HEK293 (cell line): ENCODE measurements around the gene BMPR2.

Experiments
- CTCF ChIA-PET: fragments of 350-600 bp; formaldehyde crosslinking; extraction: SDS; loops from one replicate; lab custom pipeline; 2021; ENCODE audit warnings: antibody characterized with exemption; lab: Yijun Ruan, JAX
- POLR2A ChIA-PET: fragments of 300-600 bp; formaldehyde crosslinking; extraction: SDS; loops from one replicate; lab custom pipeline; 2020; ENCODE audit warnings: antibody characterized with exemption, inconsistent platforms; lab: Yijun Ruan, JAX
- H3K27ac ChIP-seq: fragments of 200-500 bp; sonication (Bioruptor generic); 2 replicates; pipeline ENCODE4 v1.5.1; 2014; ENCODE audit warnings: low read depth, low read length, control low read depth, inconsistent platforms; ENCODE audit errors: extremely low read depth
- H3K36me3 ChIP-seq, 2 experiments: fragments of 200-500 bp in 1 of 2; sonication (Bioruptor generic) in 1 of 2; 1 replicate in 1 of 2; 2 replicates in 1 of 2; pipeline ENCODE4 v1.5.1; 2014 to 2017; ENCODE audit warnings: inconsistent platforms in 2 of 2, low read length in 2 of 2; ENCODE audit not compliant: control insufficient read depth in 2 of 2, insufficient read depth in 1 of 2
- H3K4me1 ChIP-seq: fragments of 200-500 bp; sonication (Bioruptor generic); 2 replicates; pipeline ENCODE4 v1.5.1; 2014; ENCODE audit warnings: mild to moderate bottlenecking, low read length, inconsistent platforms; ENCODE audit not compliant: control insufficient read depth, insufficient read depth
- H3K4me3 ChIP-seq: 2 replicates; pipeline ENCODE4 v1.5.1; 2011; ENCODE audit warnings: low read depth, mild to moderate bottlenecking, control low read depth, low read length, moderate library complexity
- H3K9me3 ChIP-seq: fragments of 200-500 bp; sonication (Bioruptor generic); 2 replicates; pipeline ENCODE4 v1.5.1; 2014; ENCODE audit warnings: low read depth, low read length, inconsistent platforms; ENCODE audit not compliant: control insufficient read depth, insufficient read depth
- GLI4 ChIP-seq: fragments of 450-650 bp; formaldehyde crosslinking; IDR thresholded peaks from 2 replicates; pipeline ENCODE4 v1.5.1; 2016; ENCODE audit warnings: missing biosample characterization, missing genetic modification characterization
- KLF8 ChIP-seq: fragments of 450-650 bp; formaldehyde crosslinking; IDR thresholded peaks from 2 replicates; pipeline ENCODE4 v1.5.1; 2016; ENCODE audit warnings: missing biosample characterization, missing genetic modification characterization
- SETDB1 ChIP-seq: IDR thresholded peaks from one replicate; pipeline ENCODE4 v1.6.1; 2017; ENCODE audit warnings: mild to moderate bottlenecking, low read length, moderate library complexity, mixed read lengths; ENCODE audit not compliant: insufficient read length
- TCF7L2 ChIP-seq: IDR thresholded peaks from 2 replicates; pipeline ENCODE4 v1.6.1; 2011; ENCODE audit warnings: low read depth, mild to moderate bottlenecking, inconsistent platforms, low read length, moderate library complexity, borderline replicate concordance
- ZBTB48 ChIP-seq: fragments of 450-650 bp; formaldehyde crosslinking; IDR thresholded peaks from 2 replicates; pipeline ENCODE4 v1.5.1; 2016; ENCODE audit warnings: missing biosample characterization, missing genetic modification characterization
- ZNF214 ChIP-seq: fragments of 450-650 bp; formaldehyde crosslinking; IDR thresholded peaks from 2 replicates; pipeline ENCODE4 v1.5.1; 2017; ENCODE audit warnings: missing biosample characterization, mild to moderate bottlenecking, missing genetic modification characterization, borderline replicate concordance
- ZNF274 ChIP-seq, 2 experiments: fragments of 200-500 bp in 1 of 2; fragments of 450-650 bp in 1 of 2; sonication (Bioruptor generic) in 1 of 2; formaldehyde crosslinking in 1 of 2; IDR thresholded peaks; 2 replicates each; pipeline versions ENCODE4 v1.5.1 to v1.6.1; 2014 to 2016; ENCODE audit warnings: borderline replicate concordance in 1 of 2, inconsistent platforms in 1 of 2, low read length in 1 of 2, missing biosample characterization in 1 of 2, missing genetic modification characterization in 1 of 2
- ZNF394 ChIP-seq: fragments of 450-650 bp; formaldehyde crosslinking; IDR thresholded peaks from 2 replicates; pipeline ENCODE4 v1.5.1; 2016; ENCODE audit warnings: missing biosample characterization, missing genetic modification characterization, mild to moderate bottlenecking, moderate library complexity, borderline replicate concordance
- ZNF416 ChIP-seq: fragments of 450-650 bp; formaldehyde crosslinking; IDR thresholded peaks from 2 replicates; pipeline ENCODE4 v1.5.1; 2016; ENCODE audit warnings: missing biosample characterization, missing genetic modification characterization
- ZNF707 ChIP-seq: fragments of 450-650 bp; formaldehyde crosslinking; IDR thresholded peaks from 2 replicates; pipeline ENCODE4 v1.5.1; 2016; ENCODE audit warnings: missing biosample characterization, missing genetic modification characterization
- ZNF785 ChIP-seq: fragments of 450-650 bp; formaldehyde crosslinking; IDR thresholded peaks from 2 replicates; pipeline ENCODE4 v1.5.1; 2016; ENCODE audit warnings: missing biosample characterization, missing genetic modification characterization
- ZSCAN16 ChIP-seq: fragments of 450-650 bp; formaldehyde crosslinking; IDR thresholded peaks from 2 replicates; pipeline ENCODE4 v1.5.1; 2016; ENCODE audit warnings: missing biosample characterization, missing genetic modification characterization
- ZSCAN23 ChIP-seq: fragments of 450-650 bp; formaldehyde crosslinking; IDR thresholded peaks from 2 replicates; pipeline ENCODE4 v1.5.1; 2016; ENCODE audit warnings: missing biosample characterization, missing genetic modification characterization
- TF ChIP-seq, protein P1 (sequence below): fragments of 450-650 bp; formaldehyde crosslinking; IDR thresholded peaks from 2 replicates; pipeline ENCODE4 v1.5.1; 2016; ENCODE audit warnings: missing biosample characterization, missing genetic modification characterization
- TF ChIP-seq, protein P2 (sequence below): fragments of 450-650 bp; IDR thresholded peaks from 2 replicates; pipeline ENCODE4 v1.5.1; 2018; ENCODE audit warnings: missing biosample characterization, mild to moderate bottlenecking, missing genetic modification characterization
- TF ChIP-seq, protein P3 (sequence below): fragments of 450-650 bp; formaldehyde crosslinking; IDR thresholded peaks from 2 replicates; pipeline ENCODE4 v1.5.1; 2017; ENCODE audit warnings: missing biosample characterization, missing genetic modification characterization
- TF ChIP-seq, protein P4 (sequence below): fragments of 450-650 bp; formaldehyde crosslinking; IDR thresholded peaks from 2 replicates; pipeline ENCODE4 v1.5.1; 2016; ENCODE audit warnings: missing biosample characterization, missing genetic modification characterization, borderline replicate concordance
- TF ChIP-seq, protein P5 (sequence below): fragments of 450-650 bp; formaldehyde crosslinking; IDR thresholded peaks from 2 replicates; pipeline ENCODE4 v1.5.1; 2016; ENCODE audit warnings: missing biosample characterization, missing genetic modification characterization

Gene BMPR2

DNA sequence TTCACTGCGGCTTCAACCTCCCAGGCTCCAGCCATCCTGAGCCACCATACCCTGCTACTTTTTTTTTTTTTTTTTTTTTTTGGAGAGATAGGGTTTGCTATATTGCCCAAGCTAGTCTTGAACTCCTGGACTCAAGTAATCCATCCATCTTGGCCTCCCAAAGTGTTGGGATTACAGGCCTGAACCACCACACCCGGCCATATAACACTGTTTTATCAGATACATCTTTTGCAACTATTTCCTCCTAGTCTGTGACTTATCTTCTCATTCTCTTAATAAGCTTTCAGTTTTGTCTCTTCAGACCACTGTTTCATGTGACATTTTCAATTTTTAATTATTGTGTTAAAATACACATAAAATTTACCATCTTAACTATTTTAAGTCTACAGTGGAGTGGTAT, 223.0 kb downstream of the BMPR2 start (continued):
- TF ChIP-seq, protein P1, sequence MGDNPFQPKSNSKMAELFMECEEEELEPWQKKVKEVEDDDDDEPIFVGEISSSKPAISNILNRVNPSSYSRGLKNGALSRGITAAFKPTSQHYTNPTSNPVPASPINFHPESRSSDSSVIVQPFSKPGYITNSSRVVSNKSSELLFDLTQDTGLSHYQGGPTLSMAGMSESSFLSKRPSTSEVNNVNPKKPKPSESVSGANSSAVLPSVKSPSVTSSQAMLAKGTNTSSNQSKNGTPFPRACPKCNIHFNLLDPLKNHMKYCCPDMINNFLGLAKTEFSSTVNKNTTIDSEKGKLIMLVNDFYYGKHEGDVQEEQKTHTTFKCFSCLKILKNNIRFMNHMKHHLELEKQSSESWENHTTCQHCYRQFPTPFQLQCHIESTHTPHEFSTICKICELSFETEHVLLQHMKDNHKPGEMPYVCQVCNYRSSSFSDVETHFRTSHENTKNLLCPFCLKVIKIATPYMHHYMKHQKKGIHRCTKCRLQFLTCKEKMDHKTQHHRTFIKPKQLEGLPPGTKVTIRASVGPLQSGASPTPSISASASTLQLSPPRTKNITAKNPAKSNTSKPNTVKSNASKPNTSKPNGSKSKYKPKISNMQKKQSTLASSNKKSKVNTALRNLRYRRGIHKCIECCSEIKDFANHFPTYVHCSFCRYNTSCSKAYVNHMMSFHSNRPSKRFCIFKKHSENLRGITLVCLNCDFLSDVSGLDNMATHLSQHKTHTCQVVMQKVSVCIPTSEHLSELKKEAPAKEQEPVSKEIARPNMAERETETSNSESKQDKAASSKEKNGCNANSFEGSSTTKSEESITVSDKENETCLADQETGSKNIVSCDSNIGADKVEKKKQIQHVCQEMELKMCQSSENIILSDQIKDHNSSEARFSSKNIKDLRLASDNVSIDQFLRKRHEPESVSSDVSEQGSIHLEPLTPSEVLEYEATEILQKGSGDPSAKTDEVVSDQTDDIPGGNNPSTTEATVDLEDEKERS: no peak
- TF ChIP-seq, all 188 proteins: peak for 0

DNA sequence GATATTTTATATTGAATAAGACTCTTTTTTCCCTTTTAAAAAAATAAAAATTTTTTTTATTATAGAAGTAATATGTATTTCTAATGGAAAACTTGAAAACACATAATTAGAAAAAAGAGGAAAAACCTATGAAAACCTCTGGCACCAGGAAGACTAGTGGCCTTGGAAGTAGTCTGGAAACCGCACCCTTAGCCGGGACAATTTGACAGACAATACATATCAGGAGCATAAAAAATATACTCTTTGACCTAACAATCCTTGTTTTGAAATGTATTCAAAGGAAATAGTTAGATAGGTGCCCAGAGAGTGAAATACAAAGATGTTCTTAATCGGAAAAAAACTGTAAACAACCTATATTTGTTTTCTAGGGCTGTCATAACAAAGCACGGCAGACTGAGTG, 223.8 kb downstream of the BMPR2 start:
- Histone ChIP-seq H3K27ac (no peak overlapping the region), H3K4me1 (no peaks in the 10 kb centered on the region), H3K36me3 (no peaks in the 10 kb centered on the region), H3K4me3 (no peak overlapping the region), H3K9me3 (no peaks in the 10 kb centered on the region)
- CTCF ChIA-PET: interaction anchor here (0.7 to 2.9 kb wide), 2 partner anchors 11 to 255 kb away, joined by 3 to 15 read pairs; no protein-coding TSS in a partner anchor
- POLR2A ChIA-PET: no interaction called here
- TF ChIP-seq ZNF214 (tag by site-specific recombination): no peak

DNA sequence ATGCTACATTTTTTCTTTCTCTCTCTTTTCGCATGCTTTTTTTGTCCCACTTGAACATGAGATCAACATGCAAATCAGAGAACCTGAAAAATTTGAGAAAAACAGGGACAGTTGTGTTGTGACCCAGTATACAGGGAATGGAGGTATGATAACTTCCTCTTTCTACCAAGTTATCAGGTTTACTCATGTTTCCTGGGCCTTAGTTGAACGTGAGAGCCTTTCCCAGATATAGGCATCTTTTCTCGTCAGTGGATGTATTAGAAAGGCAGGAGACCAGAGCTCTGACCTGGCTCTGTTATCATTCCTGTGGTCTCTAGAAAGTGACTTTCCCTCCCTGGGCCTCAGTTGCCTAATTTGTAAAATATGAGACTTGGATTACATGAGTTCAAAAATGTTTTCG, 228.6 kb downstream of the BMPR2 start:
- Histone ChIP-seq H3K27ac (no peak overlapping the region), H3K4me1 (no peaks in the 10 kb centered on the region), H3K9me3 (no peaks in the 10 kb centered on the region), H3K36me3 (no peaks in the 10 kb centered on the region), H3K4me3 (no peak overlapping the region)
- POLR2A ChIA-PET: no interaction called here
- TF ChIP-seq ZSCAN23 (tag by site-specific recombination) (no peak), SETDB1 (no peak)
- TF ChIP-seq, protein P2, sequence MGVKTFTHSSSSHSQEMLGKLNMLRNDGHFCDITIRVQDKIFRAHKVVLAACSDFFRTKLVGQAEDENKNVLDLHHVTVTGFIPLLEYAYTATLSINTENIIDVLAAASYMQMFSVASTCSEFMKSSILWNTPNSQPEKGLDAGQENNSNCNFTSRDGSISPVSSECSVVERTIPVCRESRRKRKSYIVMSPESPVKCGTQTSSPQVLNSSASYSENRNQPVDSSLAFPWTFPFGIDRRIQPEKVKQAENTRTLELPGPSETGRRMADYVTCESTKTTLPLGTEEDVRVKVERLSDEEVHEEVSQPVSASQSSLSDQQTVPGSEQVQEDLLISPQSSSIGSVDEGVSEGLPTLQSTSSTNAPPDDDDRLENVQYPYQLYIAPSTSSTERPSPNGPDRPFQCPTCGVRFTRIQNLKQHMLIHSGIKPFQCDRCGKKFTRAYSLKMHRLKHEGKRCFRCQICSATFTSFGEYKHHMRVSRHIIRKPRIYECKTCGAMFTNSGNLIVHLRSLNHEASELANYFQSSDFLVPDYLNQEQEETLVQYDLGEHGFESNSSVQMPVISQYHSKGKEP (tag by site-specific recombination): no peak
- CTCF ChIA-PET: no interaction called here

DNA sequence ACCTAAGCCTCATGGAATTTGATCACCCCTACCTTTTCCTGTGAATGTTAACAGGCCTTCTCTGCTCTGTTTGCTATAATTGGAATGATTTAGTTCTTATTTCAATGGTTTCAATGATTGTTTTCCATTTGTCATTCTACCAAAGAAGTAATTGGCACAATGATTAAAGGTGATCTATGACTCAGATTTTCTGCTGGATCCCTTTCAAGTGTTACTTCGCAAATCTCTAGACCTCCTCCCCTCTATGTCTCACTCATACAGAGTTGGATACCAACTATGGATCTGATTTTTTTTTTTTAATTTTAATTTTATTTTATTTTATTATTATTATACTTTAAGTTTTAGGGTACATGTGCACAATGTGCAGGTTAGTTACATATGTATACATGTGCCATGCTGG, 229.0 kb downstream of the BMPR2 start:
- no peak overlapping the region for H3K27ac ChIP-seq
- no peak overlapping the region for H3K4me3 ChIP-seq
- POLR2A ChIA-PET: no interaction called here
- no peaks in the 10 kb centered on the region for H3K9me3 ChIP-seq
- H3K4me1 ChIP-seq: no peaks in the 10 kb centered on the region
- no peaks in the 10 kb centered on the region for H3K36me3 ChIP-seq
- CTCF ChIA-PET: no interaction called here
- TF ChIP-seq, protein P3, sequence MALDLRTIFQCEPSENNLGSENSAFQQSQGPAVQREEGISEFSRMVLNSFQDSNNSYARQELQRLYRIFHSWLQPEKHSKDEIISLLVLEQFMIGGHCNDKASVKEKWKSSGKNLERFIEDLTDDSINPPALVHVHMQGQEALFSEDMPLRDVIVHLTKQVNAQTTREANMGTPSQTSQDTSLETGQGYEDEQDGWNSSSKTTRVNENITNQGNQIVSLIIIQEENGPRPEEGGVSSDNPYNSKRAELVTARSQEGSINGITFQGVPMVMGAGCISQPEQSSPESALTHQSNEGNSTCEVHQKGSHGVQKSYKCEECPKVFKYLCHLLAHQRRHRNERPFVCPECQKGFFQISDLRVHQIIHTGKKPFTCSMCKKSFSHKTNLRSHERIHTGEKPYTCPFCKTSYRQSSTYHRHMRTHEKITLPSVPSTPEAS (tag by site-specific recombination): no peak
- TF ChIP-seq TCF7L2 (no peak), ZSCAN16 (no peak), ZNF214 (tag by site-specific recombination) (no peak), KLF8 (tag by site-specific recombination) (no peak), ZNF274 (IDR thresholded peaks at IDR 0.05; ENCODE audit: low read length) (no peak), ZNF274 (tag by site-specific recombination; IDR thresholded peaks at IDR 0.05; ENCODE audit: borderline replicate concordance) (no peak), ZNF416 (tag by site-specific recombination) (no peak), ZNF394 (no peak), ZNF707 (tag by site-specific recombination) (no peak), ZNF785 (tag by site-specific recombination) (no peak), GLI4 (tag by site-specific recombination) (no peak), ZBTB48 (no peak)
- TF ChIP-seq, protein P4, sequence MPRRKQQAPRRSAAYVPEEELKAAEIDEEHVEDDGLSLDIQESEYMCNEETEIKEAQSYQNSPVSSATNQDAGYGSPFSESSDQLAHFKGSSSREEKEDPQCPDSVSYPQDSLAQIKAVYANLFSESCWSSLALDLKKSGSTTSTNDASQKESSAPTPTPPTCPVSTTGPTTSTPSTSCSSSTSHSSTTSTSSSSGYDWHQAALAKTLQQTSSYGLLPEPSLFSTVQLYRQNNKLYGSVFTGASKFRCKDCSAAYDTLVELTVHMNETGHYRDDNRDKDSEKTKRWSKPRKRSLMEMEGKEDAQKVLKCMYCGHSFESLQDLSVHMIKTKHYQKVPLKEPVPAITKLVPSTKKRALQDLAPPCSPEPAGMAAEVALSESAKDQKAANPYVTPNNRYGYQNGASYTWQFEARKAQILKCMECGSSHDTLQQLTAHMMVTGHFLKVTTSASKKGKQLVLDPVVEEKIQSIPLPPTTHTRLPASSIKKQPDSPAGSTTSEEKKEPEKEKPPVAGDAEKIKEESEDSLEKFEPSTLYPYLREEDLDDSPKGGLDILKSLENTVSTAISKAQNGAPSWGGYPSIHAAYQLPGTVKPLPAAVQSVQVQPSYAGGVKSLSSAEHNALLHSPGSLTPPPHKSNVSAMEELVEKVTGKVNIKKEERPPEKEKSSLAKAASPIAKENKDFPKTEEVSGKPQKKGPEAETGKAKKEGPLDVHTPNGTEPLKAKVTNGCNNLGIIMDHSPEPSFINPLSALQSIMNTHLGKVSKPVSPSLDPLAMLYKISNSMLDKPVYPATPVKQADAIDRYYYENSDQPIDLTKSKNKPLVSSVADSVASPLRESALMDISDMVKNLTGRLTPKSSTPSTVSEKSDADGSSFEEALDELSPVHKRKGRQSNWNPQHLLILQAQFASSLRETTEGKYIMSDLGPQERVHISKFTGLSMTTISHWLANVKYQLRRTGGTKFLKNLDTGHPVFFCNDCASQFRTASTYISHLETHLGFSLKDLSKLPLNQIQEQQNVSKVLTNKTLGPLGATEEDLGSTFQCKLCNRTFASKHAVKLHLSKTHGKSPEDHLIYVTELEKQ (tag by site-specific recombination): no peak
- TF ChIP-seq, protein P5, sequence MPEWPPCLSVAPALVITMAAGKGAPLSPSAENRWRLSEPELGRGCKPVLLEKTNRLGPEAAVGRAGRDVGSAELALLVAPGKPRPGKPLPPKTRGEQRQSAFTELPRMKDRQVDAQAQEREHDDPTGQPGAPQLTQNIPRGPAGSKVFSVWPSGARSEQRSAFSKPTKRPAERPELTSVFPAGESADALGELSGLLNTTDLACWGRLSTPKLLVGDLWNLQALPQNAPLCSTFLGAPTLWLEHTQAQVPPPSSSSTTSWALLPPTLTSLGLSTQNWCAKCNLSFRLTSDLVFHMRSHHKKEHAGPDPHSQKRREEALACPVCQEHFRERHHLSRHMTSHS (tag by site-specific recombination): no peak
